Colonic mucosa (tissue), 4 donors: ENCODE measurements around the gene ACTMAP. TPM values are rescaled to one million over a fixed set of nuclear protein-coding genes. Genes with fewer than 3 reads are reported as not detected.
A peak's percentile ranks its signal among the peaks of the same experiment; 100 is the strongest.

Experiments used
- DNase-seq: peaks from one replicate; pipeline ENCODE4 v3.0.0-alpha.2; 2020
- H3K27ac ChIP-seq: fragments of 200-600 bp; one replicate; pipeline ENCODE4 v1.8.0; 2021
- H3K27me3 ChIP-seq: fragments of 200-600 bp; one replicate; pipeline ENCODE4 v1.8.0; 2021
- H3K36me3 ChIP-seq: fragments of 200-600 bp; one replicate; pipeline ENCODE4 v1.8.0; 2021
- H3K4me1 ChIP-seq: fragments of 200-600 bp; one replicate; pipeline ENCODE4 v1.8.0; 2021; ENCODE audit warnings: mild to moderate bottlenecking
- H3K4me3 ChIP-seq: fragments of 200-600 bp; one replicate; pipeline ENCODE4 v1.8.0; 2021
- H3K9ac ChIP-seq, 2 donors: one replicate each; pipeline ENCODE4 v1.7.0; 2013; ENCODE audit warnings: control low read depth in 2 of 2, low read depth in 2 of 2, low read length in 2 of 2
- H3K9me3 ChIP-seq: fragments of 200-600 bp; one replicate; pipeline ENCODE4 v1.8.0; 2021
- intact Hi-C: fragments of 100-400 bp; cut with DNase I; formaldehyde crosslinking; loops from one replicate; pipeline ENCODE4 v1.14.1; 2022
- total RNA-seq, 2 donors: library from RNA; stranded (reverse); fragmentation: NEBNext Ultra II Directional in 1 of 2; extraction: Animal tissue kit (Norgen Biotek cat#: 25700) in 1 of 2; gene quantifications; one replicate each; pipeline ENCODE4 v1.2.1, GENCODE V29; 2021
- TF ChIP-seq, protein P1 (sequence below): fragments of 200-600 bp; IDR thresholded peaks from one replicate; pipeline ENCODE4 v1.8.0; 2022; ENCODE audit warnings: antibody characterized with exemption, mild to moderate bottlenecking
- donor health status: healthy.
- donor health status: DM: no; HTN: no; CAD: no.
- donor health status: DM: no; HTN: no; CAD: no.

Gene ACTMAP
- total RNA-seq, 2 donors from 2014 or later = 11.1 to 18.7 TPM

DNA sequence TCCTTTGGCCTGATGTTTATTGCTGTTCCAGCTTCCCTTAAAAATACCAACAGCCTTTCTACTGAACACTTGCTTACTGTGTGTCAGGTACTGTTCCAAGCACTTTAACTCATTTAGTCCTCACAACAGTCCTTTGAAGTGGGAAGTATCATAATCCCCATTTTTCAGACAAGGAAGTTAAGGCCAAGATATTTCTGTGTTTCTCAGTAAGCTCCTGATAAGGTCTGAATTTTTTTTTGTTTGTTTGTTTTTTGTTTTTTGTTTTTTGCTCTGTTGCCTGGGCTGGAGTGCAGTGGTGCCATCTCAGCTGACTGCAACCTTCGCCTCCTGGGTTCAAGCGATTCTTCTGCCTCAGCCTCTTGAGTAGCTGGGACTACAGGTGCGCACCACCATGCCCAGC, 8.2 kb upstream of the ACTMAP start:
- Histone ChIP-seq H3K4me1 (peaks cover 10% of the 10 kb centered on the region), H3K27me3 (no peaks in the 10 kb centered on the region), H3K9me3 (no peaks in the 10 kb centered on the region), H3K9ac (no peak overlapping the region), H3K36me3 (peaks cover 29% of the 10 kb centered on the region), H3K4me3 (no peak overlapping the region), H3K27ac (no peak overlapping the region)
- TF ChIP-seq, protein P1, sequence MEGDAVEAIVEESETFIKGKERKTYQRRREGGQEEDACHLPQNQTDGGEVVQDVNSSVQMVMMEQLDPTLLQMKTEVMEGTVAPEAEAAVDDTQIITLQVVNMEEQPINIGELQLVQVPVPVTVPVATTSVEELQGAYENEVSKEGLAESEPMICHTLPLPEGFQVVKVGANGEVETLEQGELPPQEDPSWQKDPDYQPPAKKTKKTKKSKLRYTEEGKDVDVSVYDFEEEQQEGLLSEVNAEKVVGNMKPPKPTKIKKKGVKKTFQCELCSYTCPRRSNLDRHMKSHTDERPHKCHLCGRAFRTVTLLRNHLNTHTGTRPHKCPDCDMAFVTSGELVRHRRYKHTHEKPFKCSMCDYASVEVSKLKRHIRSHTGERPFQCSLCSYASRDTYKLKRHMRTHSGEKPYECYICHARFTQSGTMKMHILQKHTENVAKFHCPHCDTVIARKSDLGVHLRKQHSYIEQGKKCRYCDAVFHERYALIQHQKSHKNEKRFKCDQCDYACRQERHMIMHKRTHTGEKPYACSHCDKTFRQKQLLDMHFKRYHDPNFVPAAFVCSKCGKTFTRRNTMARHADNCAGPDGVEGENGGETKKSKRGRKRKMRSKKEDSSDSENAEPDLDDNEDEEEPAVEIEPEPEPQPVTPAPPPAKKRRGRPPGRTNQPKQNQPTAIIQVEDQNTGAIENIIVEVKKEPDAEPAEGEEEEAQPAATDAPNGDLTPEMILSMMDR = no peak
- no peak for DNase-seq
- intact Hi-C loops = no loop called here

DNA sequence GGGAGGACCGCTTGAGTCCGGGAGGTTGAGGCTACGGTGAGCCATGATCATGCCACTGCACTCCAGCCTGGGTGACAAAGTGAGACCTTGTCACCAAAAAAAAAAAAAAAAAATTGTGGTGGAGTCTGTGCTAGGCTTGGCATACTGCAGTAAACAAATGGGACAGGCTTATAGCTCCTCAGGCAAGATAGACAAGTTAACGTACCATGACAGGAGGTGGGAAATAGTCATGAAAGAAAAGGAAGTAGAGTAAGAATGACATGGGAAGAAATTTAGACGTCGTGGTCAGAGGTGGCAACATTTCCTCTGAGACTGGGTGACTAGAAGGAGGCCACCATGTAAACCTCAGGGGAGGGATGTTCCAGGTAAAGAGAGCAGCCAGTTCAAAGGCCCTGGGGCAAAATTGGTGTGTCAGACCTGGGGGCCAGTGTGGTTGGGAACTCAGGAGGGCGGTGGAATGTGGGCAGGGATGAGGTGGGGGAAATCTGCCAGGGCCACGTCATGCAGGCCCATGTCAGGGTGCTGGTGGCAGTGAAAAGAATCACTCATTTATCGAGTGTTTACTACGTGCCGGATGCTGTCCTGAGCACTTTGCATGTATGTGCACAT, 6.3 kb upstream of the ACTMAP start:
- TF ChIP-seq, protein P1 = no peak
- no peaks in the 10 kb centered on the region for H3K9me3 ChIP-seq
- H3K27me3 ChIP-seq = no peaks in the 10 kb centered on the region
- no peak overlapping the region for H3K9ac ChIP-seq
- H3K4me3 ChIP-seq = no peak overlapping the region
- intact Hi-C loops = no loop called here
- no peak overlapping the region for H3K27ac ChIP-seq
- DNase-seq = no peak
- H3K4me1 ChIP-seq = peaks cover 10% of the 10 kb centered on the region
- H3K36me3 ChIP-seq = peaks cover 15% of the 10 kb centered on the region

DNA sequence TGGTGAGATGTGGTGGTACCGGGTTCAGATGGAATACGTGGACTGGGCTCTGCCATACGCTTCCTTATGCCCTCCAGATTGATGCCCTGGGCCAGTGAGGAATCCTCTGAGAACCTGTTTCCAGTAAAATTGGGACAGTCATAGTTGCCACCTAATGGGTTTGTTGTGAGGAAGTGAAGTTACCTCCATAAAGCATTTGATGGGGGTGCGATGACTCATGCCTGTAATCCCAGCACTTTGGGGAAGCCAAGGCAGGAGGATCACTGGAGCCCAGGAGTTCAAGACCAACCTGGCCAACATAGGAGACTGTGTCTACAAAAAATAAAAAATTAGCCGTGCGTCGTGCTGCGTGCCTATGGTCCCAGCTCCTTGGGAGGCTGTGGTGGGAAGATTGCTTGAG, 5.5 kb upstream of the ACTMAP start:
- TF ChIP-seq, protein P1 = no peak
- Histone ChIP-seq H3K36me3 (peaks cover 12% of the 10 kb centered on the region), H3K4me3 (no peak overlapping the region), H3K4me1 (peaks cover 10% of the 10 kb centered on the region), H3K27me3 (no peaks in the 10 kb centered on the region), H3K9ac (no peak overlapping the region), H3K27ac (no peak overlapping the region), H3K9me3 (no peaks in the 10 kb centered on the region)
- no peak for DNase-seq
- intact Hi-C loops = no loop called here

DNA sequence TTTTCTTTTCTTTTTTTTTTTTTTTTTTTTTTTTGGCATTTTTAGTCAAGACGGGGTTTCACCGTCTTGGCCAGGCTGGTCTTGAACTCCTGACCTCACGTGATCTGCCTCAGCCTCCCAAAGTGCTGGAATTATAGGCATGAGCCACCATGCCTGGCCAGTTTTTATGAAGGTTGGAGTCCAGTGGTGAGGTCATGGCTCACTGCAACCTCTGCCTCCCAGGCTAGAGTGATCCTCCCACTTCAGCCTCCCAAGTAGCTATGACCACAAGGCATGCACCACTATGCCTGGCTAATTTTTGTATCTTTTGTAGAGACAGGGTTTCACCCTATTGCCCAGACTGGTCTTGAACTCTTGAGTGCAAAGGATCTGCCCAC, 5.0 kb upstream of the ACTMAP start:
- no peaks in the 10 kb centered on the region for H3K27me3 ChIP-seq
- DNase-seq = no peak
- TF ChIP-seq, protein P1 = no peak
- peak overlapping the region; percentile 86 for H3K27ac ChIP-seq
- H3K9me3 ChIP-seq = no peaks in the 10 kb centered on the region
- H3K4me1 ChIP-seq = peaks cover 10% of the 10 kb centered on the region
- no peak overlapping the region for H3K9ac ChIP-seq
- intact Hi-C loops = no loop called here
- H3K4me3 ChIP-seq = no peak overlapping the region
- H3K36me3 ChIP-seq = peaks cover 7% of the 10 kb centered on the region

DNA sequence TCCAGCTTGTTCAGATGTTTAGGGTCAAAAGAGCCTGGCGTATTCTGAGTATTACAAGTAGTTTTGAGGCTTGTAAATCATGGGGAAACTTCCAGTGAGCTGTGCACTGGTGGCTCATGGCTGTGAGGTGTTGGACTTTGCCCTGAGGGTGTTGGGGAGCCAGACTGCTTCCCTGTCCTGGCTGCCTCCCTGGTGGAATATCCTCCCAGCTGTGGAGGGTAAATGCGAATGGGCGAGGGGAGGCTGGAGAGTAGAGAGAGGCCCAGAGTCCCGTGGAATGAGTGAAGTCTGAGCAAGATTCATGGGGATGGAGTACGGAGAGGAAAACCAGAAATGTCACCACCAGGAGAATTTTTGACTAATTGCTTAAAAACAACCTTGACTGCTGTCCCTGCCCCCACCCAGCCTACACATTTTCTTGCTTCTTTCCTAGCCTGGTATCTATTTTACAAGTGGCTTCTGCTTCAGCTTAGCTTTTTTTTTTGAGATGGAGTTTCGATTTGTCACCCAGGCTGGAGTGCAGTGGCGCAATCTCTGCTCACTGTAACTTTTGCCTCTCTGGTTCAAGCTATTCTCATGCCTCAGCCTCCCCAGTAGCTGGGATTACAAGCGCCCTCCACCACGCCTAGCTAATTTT, 4.5 kb upstream of the ACTMAP start:
- DNase-seq = peak; percentile 82
- intact Hi-C loops = no loop called here
- H3K4me1 ChIP-seq = peaks cover 10% of the 10 kb centered on the region
- H3K4me3 ChIP-seq = peak overlapping the region; percentile 4
- H3K9ac ChIP-seq = peak overlapping the region; percentile 60 to 65
- H3K9me3 ChIP-seq = no peaks in the 10 kb centered on the region
- no peaks in the 10 kb centered on the region for H3K27me3 ChIP-seq
- peaks cover 4% of the 10 kb centered on the region for H3K36me3 ChIP-seq
- TF ChIP-seq, protein P1 = no peak
- peak overlapping the region; percentile 86 for H3K27ac ChIP-seq
